K562 (cell line): ENCODE data around the gene VDAC1. TPM values are rescaled to one million over a fixed set of nuclear protein-coding genes. Genes with fewer than 3 reads are reported as not detected.
A peak's percentile ranks its signal among the peaks of the same experiment; 100 is the strongest.

Experiments used
- ATAC-seq: fragments of 200-7000 bp; cut with Tn5 transposase; 3 replicates; pipeline ENCODE4 v1.9.1; 2020; ENCODE audit warnings: moderate library complexity
- BruUV-seq: library from RNA; stranded (reverse); fragments of 400-500 nt; replicated peaks from 2 replicates; lab custom pipeline; 2021; lab: Mats Ljungman, UMichigan
- CTCF ChIA-PET: fragments of 300-600 bp; formaldehyde crosslinking; extraction: SDS; loops from one replicate; lab custom pipeline; 2021; ENCODE audit warnings: low intra/inter-chr PET ratio; lab: Yijun Ruan, JAX
- POLR2A ChIA-PET: fragments of 300-600, 350-650 bp; sonication (Branson Sonifier 250); formaldehyde crosslinking; extraction: SDS; loops from one replicate; lab custom pipeline; 2021; ENCODE audit warnings: antibody characterized with exemption, inconsistent platforms; lab: Yijun Ruan, JAX
- DNase-seq, 4 experiments: peaks; one replicate each; pipeline versions ENCODE4 v3.0.0 to v3.0.0-alpha.2; 2011 to 2018; ENCODE audit warnings: low spot score in 3 of 4, mixed read lengths in 3 of 4; ENCODE audit errors: extremely low read depth in 1 of 4
- FAIRE-seq: peaks from 2 replicates; lab custom pipeline; 2011; peaks lifted over from hg19 to GRCh38; lab: Jason Lieb, UNC
- H2AFZ ChIP-seq: 2 replicates; pipeline ENCODE4 v1.6.0; 2011; ENCODE audit warnings: low read depth, low read length, control low read depth, inconsistent platforms
- H3K27ac ChIP-seq: fragments of 200-600 bp; 3 replicates; pipeline ENCODE4 v1.8.0; 2011; ENCODE audit warnings: low read depth, mild to moderate bottlenecking, control low read depth, inconsistent platforms, low read length, moderate library complexity, mixed read lengths; ENCODE audit errors: extremely low read depth
- H3K27me3 ChIP-seq, 2 experiments: fragments of 300-600 bp in 1 of 2; 2 replicates in 1 of 2; 3 replicates in 1 of 2; pipeline versions ENCODE4 v1.6.0 to v1.8.0; 2011; ENCODE audit warnings: inconsistent platforms in 2 of 2, low read length in 2 of 2, mild to moderate bottlenecking in 1 of 2, mixed read lengths in 1 of 2, moderate library complexity in 1 of 2; ENCODE audit not compliant: control insufficient read depth in 2 of 2, insufficient read depth in 2 of 2
- H3K36me3 ChIP-seq: fragments of 300-600 bp; 3 replicates; pipeline ENCODE4 v1.8.0; 2011; ENCODE audit warnings: mild to moderate bottlenecking, low read length, inconsistent platforms; ENCODE audit not compliant: control insufficient read depth, insufficient read depth
- H3K4me1 ChIP-seq, 2 experiments: fragments of 200-600 bp in 1 of 2; replicated peaks in 1 of 2; 2 replicates in 1 of 2; 3 replicates in 1 of 2; pipeline versions ENCODE4 v1.5.1 to v1.8.0; 2011; ENCODE audit warnings: inconsistent platforms in 2 of 2, low read length in 2 of 2, mild to moderate bottlenecking in 1 of 2, mixed read lengths in 1 of 2, moderate library complexity in 1 of 2; ENCODE audit not compliant: control insufficient read depth in 2 of 2, insufficient read depth in 2 of 2
- H3K4me2 ChIP-seq: 2 replicates; pipeline ENCODE4 v1.6.1; 2011; ENCODE audit warnings: low read length, control low read depth, inconsistent platforms, mixed read lengths; ENCODE audit not compliant: insufficient read depth
- H3K4me3 ChIP-seq: fragments of 200-600 bp; sonication (generic), shearing (Covaris generic); 2 replicates; pipeline ENCODE4 v1.5.1; 2016; ENCODE audit warnings: control low read depth, inconsistent platforms
- H3K79me2 ChIP-seq: fragments of 200-600 bp; 3 replicates; pipeline ENCODE4 v1.8.0; 2011; ENCODE audit warnings: low read length, inconsistent platforms; ENCODE audit not compliant: control insufficient read depth, insufficient read depth
- H3K9ac ChIP-seq, 2 experiments: 2 replicates each; pipeline versions ENCODE4 v1.6.0 to v1.6.1; 2011; ENCODE audit warnings: low read depth in 2 of 2, low read length in 2 of 2, control low read depth in 1 of 2, inconsistent platforms in 1 of 2, mild to moderate bottlenecking in 1 of 2, mixed read lengths in 1 of 2; ENCODE audit not compliant: insufficient read depth in 1 of 2
- H3K9me1 ChIP-seq: one replicate; pipeline ENCODE4 v1.6.0; 2011; ENCODE audit warnings: inconsistent platforms, mild to moderate bottlenecking, low read length, moderate library complexity; ENCODE audit not compliant: control insufficient read depth, insufficient read depth
- H3K9me3 ChIP-seq: replicated peaks from 2 replicates; pipeline ENCODE4 v1.5.1; 2011; ENCODE audit warnings: low read depth, low read length, inconsistent platforms; ENCODE audit not compliant: control insufficient read depth, insufficient read depth
- H4K20me1 ChIP-seq: replicated peaks from 2 replicates; pipeline ENCODE4 v1.6.1; 2011; ENCODE audit warnings: low read length, inconsistent platforms, mixed read lengths; ENCODE audit not compliant: control insufficient read depth, insufficient read depth
- CBFA2T3 ChIP-seq: fragments of 450-650 bp; IDR thresholded peaks from 2 replicates; pipeline ENCODE4 v1.6.1; 2017
- LEF1 ChIP-seq: fragments of 450-650 bp; IDR thresholded peaks from 2 replicates; pipeline ENCODE4 v1.6.1; 2016; ENCODE audit warnings: mild to moderate bottlenecking
- NCOR1 ChIP-seq: fragments of 450-650 bp; IDR thresholded peaks from 2 replicates; pipeline ENCODE4 v1.6.1; 2016; ENCODE audit warnings: mild to moderate bottlenecking, moderate library complexity
- NFXL1 ChIP-seq: fragments of 450-650 bp; formaldehyde crosslinking; IDR thresholded peaks from 2 replicates; pipeline ENCODE4 v1.4.0; 2021; ENCODE audit warnings: mild to moderate bottlenecking
- SOX6 ChIP-seq: fragments of 450-650 bp; IDR thresholded peaks from 2 replicates; pipeline ENCODE4 v1.6.1; 2014; ENCODE audit warnings: mild to moderate bottlenecking
- STAT5A ChIP-seq: IDR thresholded peaks from 2 replicates; pipeline ENCODE4 v1.6.1; 2012; ENCODE audit warnings: low read length, inconsistent platforms, borderline replicate concordance
- ZBTB40 ChIP-seq, 2 experiments: fragments of 450-650 bp in 1 of 2; sonication (generic) in 1 of 2; formaldehyde crosslinking in 1 of 2; IDR thresholded peaks; 2 replicates each; pipeline versions ENCODE4 v1.7.1 to v1.9.0; 2016 to 2022; ENCODE audit warnings: inconsistent platforms in 1 of 2, mild to moderate bottlenecking in 1 of 2, missing genetic modification reagents in 1 of 2
- ZNF316 ChIP-seq: fragments of 450-650 bp; IDR thresholded peaks from 2 replicates; pipeline ENCODE4 v1.6.1; 2016
- WGBS: fragments of 100-300 bp; shearing (Covaris generic); methylation state at CpG from one replicate; pipeline ENCODE4 v1.1.6; 2016; ENCODE audit warnings: low coverage, mixed read lengths; ENCODE audit not compliant: insufficient coverage; ENCODE audit errors: missing lambda C conversion rate; 5-methylcytosine and 5-hydroxymethylcytosine counted together
- in situ Hi-C: fragments of 300-500 bp; cut with MboI; formaldehyde crosslinking; loops from 4 replicates; pipeline ENCODE4 v1.15.0; 2018; ENCODE audit warnings: inconsistent platforms, mixed read lengths
- intact Hi-C: fragments of 100-400 bp; cut with micrococcal nuclease; formaldehyde crosslinking; loops from 2 replicates; pipeline ENCODE4 v1.14.2; 2022
- polyA plus RNA-seq, 8 experiments: library from polyadenylated mRNA; depleted of rRNA in 4 of 8; stranded (reverse) in 5 of 8; unstranded in 3 of 8; fragments of >200 nt; fragmentation: Nextera tagmentation in 2 of 8; fragmentation: Illumina TruSeq in 1 of 8; extraction: Ambion mirVana in 2 of 8; extraction: Trizol in 1 of 8; gene quantifications; 2 replicates each; pipeline versions ENCODE4 v1.2.1 to v1.2.3, GENCODE V29; 2011 to 2014; ENCODE audit warnings: inconsistent platforms in 1 of 8, missing spikeins in 1 of 8
- total RNA-seq, 7 experiments: library from RNA; depleted of rRNA in 6 of 7; stranded (reverse); fragments of >200 nt in 6 of 7; fragmentation: Illumina TruSeq in 2 of 7; extraction: Trizol in 2 of 7; gene quantifications; 2 replicates each; pipeline versions ENCODE4 v1.2.1 to v1.2.3, GENCODE V29; 2011 to 2021; ENCODE audit warnings: low replicate concordance in 1 of 7
- TF ChIP-seq, protein P1 (sequence below): fragments of 450-650 bp; formaldehyde crosslinking; IDR thresholded peaks from 2 replicates; pipeline ENCODE4 v1.4.0; 2020; ENCODE audit warnings: mild to moderate bottlenecking
- TF ChIP-seq, protein P2 (sequence below): sonication (generic); formaldehyde crosslinking; IDR thresholded peaks from 2 replicates; pipeline ENCODE4 v1.8.0; 2023; ENCODE audit warnings: mild to moderate bottlenecking, missing genetic modification reagents

Gene VDAC1
- total and polyA plus RNA-seq, 9 of the 15 experiments (the other 6 are each of a cell fraction or from before 2014, with no cell fraction given): 168 to 366 (median 293) TPM

GRCh38 chr5:133930061-133930812 lies 74.5 kb downstream of the VDAC1 start:
- ATAC-seq (peak; percentile 48), DNase-seq (peak; percentile 34 to 78 (median 48)), FAIRE-seq (peak; percentile 85)
- WGBS: 20% methylated on average over 15 of the region's 16 CpGs
- intact Hi-C loops (no loop called here), in situ Hi-C loops (no loop called here)
- Histone ChIP-seq H3K9me1 (peaks cover 6% of the 10 kb centered on the region), H3K27ac (peak overlapping the region; percentile 67), H4K20me1 (no peaks in the 10 kb centered on the region), H3K4me3 (no peak overlapping the region), H3K36me3 (no peaks in the 10 kb centered on the region), H3K27me3 (no peaks in the 10 kb centered on the region), H3K79me2 (no peaks in the 10 kb centered on the region), H3K9ac (peak overlapping the region; percentile 61 to 66; a peak in 3 of 4 replicates), H2AFZ (peak overlapping the region; percentile 99), H3K4me2 (peak overlapping the region; percentile 78), H3K4me1 (peaks cover 56 to 59% of the 10 kb centered on the region in 2 experiments), H3K9me3 (no peaks in the 10 kb centered on the region)
- ChIA-PET POLR2A (interaction anchor here (0.6 to 1.3 kb wide), 9 partner anchors 8 to 87 kb away, joined by 3 to 6 read pairs (median 3); no protein-coding TSS in a partner anchor), CTCF (no interaction called here)
- no TSS peak for BruUV-seq
- TF ChIP-seq LEF1: peak; percentile 63; the same call in 1 of the 2 replicates
- TF ChIP-seq NCOR1: no peak
- TF ChIP-seq SOX6: peak; percentile 59; the same call in 1 of the 2 replicates
- no peak for TF ChIP-seq ZNF316
- TF ChIP-seq, protein P1, sequence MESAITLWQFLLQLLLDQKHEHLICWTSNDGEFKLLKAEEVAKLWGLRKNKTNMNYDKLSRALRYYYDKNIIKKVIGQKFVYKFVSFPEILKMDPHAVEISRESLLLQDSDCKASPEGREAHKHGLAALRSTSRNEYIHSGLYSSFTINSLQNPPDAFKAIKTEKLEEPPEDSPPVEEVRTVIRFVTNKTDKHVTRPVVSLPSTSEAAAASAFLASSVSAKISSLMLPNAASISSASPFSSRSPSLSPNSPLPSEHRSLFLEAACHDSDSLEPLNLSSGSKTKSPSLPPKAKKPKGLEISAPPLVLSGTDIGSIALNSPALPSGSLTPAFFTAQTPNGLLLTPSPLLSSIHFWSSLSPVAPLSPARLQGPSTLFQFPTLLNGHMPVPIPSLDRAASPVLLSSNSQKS: no peak
- TF ChIP-seq, protein P2, sequence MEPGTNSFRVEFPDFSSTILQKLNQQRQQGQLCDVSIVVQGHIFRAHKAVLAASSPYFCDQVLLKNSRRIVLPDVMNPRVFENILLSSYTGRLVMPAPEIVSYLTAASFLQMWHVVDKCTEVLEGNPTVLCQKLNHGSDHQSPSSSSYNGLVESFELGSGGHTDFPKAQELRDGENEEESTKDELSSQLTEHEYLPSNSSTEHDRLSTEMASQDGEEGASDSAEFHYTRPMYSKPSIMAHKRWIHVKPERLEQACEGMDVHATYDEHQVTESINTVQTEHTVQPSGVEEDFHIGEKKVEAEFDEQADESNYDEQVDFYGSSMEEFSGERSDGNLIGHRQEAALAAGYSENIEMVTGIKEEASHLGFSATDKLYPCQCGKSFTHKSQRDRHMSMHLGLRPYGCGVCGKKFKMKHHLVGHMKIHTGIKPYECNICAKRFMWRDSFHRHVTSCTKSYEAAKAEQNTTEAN (CRISPR knock-in tag): no peak
- 0 out of 2 replicates have a peak, but pooled peaks have one; percentile 20 for TF ChIP-seq CBFA2T3
- peak; percentile 18; the same call in 1 of the 2 replicates for TF ChIP-seq ZBTB40 (IDR thresholded peaks at IDR 0.05)
- TF ChIP-seq ZBTB40 (CRISPR knock-in tag; IDR thresholded peaks at IDR 0.05): no peak
- TF ChIP-seq NFXL1 (CRISPR knock-in tag): no peak
- TF ChIP-seq STAT5A: no peak
